Trophoblast cell (in vitro differentiated cells and primary cell): ENCODE measurements around the gene TACSTD2.

Source experiments
- DNase-seq, 2 donors: peaks; one replicate each; pipeline ENCODE4 v3.0.0-alpha.2; 2016
- H2AFZ ChIP-seq: 2 replicates; pipeline ENCODE4 v1.6.1; 2013; ENCODE audit warnings: low read length, moderate library complexity, mild to moderate bottlenecking; ENCODE audit not compliant: insufficient read depth, poor library complexity
- H2AK5ac ChIP-seq: 2 replicates; pipeline ENCODE4 v1.6.1; 2013; ENCODE audit warnings: mild to moderate bottlenecking, low read length
- H2BK120ac ChIP-seq: 2 replicates; pipeline ENCODE4 v1.6.1; 2013; ENCODE audit warnings: low read length, mild to moderate bottlenecking, moderate library complexity; ENCODE audit not compliant: insufficient read depth, poor library complexity
- H2BK12ac ChIP-seq: 2 replicates; pipeline ENCODE4 v1.6.1; 2013; ENCODE audit warnings: mild to moderate bottlenecking, low read length, moderate library complexity
- H2BK5ac ChIP-seq: 2 replicates; pipeline ENCODE4 v1.6.1; 2013; ENCODE audit warnings: low read length, low read depth, moderate library complexity, mild to moderate bottlenecking; ENCODE audit not compliant: poor library complexity
- H3K14ac ChIP-seq: 2 replicates; pipeline ENCODE4 v1.6.1; 2013; ENCODE audit warnings: mild to moderate bottlenecking, low read length
- H3K18ac ChIP-seq: 2 replicates; pipeline ENCODE4 v1.6.1; 2013; ENCODE audit warnings: mild to moderate bottlenecking, low read length
- H3K23ac ChIP-seq: 2 replicates; pipeline ENCODE4 v1.6.1; 2013; ENCODE audit warnings: low read length
- H3K27ac ChIP-seq: 2 replicates; pipeline ENCODE4 v1.5.1; 2013; ENCODE audit warnings: low read depth, mild to moderate bottlenecking, inconsistent platforms, low read length, moderate library complexity
- H3K27me3 ChIP-seq: 2 replicates; pipeline ENCODE4 v1.6.1; 2013; ENCODE audit warnings: inconsistent platforms, mild to moderate bottlenecking, low read length, moderate library complexity; ENCODE audit not compliant: insufficient read depth
- H3K36me3 ChIP-seq, 2 experiments: 1 replicate in 1 of 2; 2 replicates in 1 of 2; pipeline ENCODE4 v1.6.1; 2013; ENCODE audit warnings: low read length in 2 of 2, mild to moderate bottlenecking in 2 of 2, moderate library complexity in 1 of 2; ENCODE audit not compliant: insufficient read depth in 2 of 2, control insufficient read depth in 1 of 2
- H3K4ac ChIP-seq: 2 replicates; pipeline ENCODE4 v1.6.1; 2013; ENCODE audit warnings: low read depth, mild to moderate bottlenecking, low read length, moderate library complexity
- H3K4me1 ChIP-seq, 2 experiments: 1 replicate in 1 of 2; 2 replicates in 1 of 2; pipeline ENCODE4 v1.6.1; 2013; ENCODE audit warnings: low read length in 2 of 2, mild to moderate bottlenecking in 2 of 2, moderate library complexity in 1 of 2; ENCODE audit not compliant: insufficient read depth in 2 of 2, control insufficient read depth in 1 of 2
- H3K4me2 ChIP-seq: 2 replicates; pipeline ENCODE4 v1.6.1; 2013; ENCODE audit warnings: inconsistent platforms, mild to moderate bottlenecking, low read length, moderate library complexity
- H3K4me3 ChIP-seq: 2 replicates; pipeline ENCODE4 v1.5.1; 2013; ENCODE audit warnings: mild to moderate bottlenecking, low read depth, low read length, inconsistent platforms
- H3K79me1 ChIP-seq: one replicate; pipeline ENCODE4 v1.6.1; 2013; ENCODE audit warnings: low read length
- H3K79me2 ChIP-seq: 2 replicates; pipeline ENCODE4 v1.6.1; 2013; ENCODE audit warnings: low read length, mild to moderate bottlenecking; ENCODE audit not compliant: control insufficient read depth, insufficient read depth, poor library complexity
- H3K9ac ChIP-seq: 2 replicates; pipeline ENCODE4 v1.6.1; 2013; ENCODE audit warnings: mild to moderate bottlenecking, low read length
- H3K9me3 ChIP-seq: 2 replicates; pipeline ENCODE4 v1.6.1; 2013; ENCODE audit warnings: low read depth, mild to moderate bottlenecking, control low read depth, inconsistent platforms, low read length; ENCODE audit not compliant: insufficient read depth
- H4K12ac ChIP-seq: 2 replicates; pipeline ENCODE4 v1.6.1; 2013; ENCODE audit warnings: low read depth, mild to moderate bottlenecking, low read length, moderate library complexity
- H4K8ac ChIP-seq: 2 replicates; pipeline ENCODE4 v1.6.1; 2013; ENCODE audit warnings: low read depth, mild to moderate bottlenecking, low read length, moderate library complexity
- H4K91ac ChIP-seq: one replicate; pipeline ENCODE4 v1.6.1; 2013; ENCODE audit warnings: low read depth, mild to moderate bottlenecking, low read length, moderate library complexity
- WGBS: extraction: QIAGEN DNeasy Blood & Tissue Kit; methylation state at CpG from one replicate; pipeline ENCODE4 v1.1.7; 2013; ENCODE audit warnings: missing lambda C conversion rate; ENCODE audit not compliant: insufficient read length, insufficient coverage; ENCODE audit errors: extremely low coverage; 5-methylcytosine and 5-hydroxymethylcytosine counted together

The TACSTD2 gene

GRCh38 chr1:58590019-58590418, 13.0 kb upstream of the TACSTD2 start:
- peaks cover 2 to 4% of the 10 kb centered on the region in 2 experiments for H3K4me1 ChIP-seq
- no peaks in the 10 kb centered on the region for H3K27me3 ChIP-seq
- no peak overlapping the region for H4K12ac ChIP-seq
- H4K8ac ChIP-seq = no peak overlapping the region
- no peak overlapping the region for H3K18ac ChIP-seq
- H4K91ac ChIP-seq = no peak overlapping the region
- no peak overlapping the region for H3K27ac ChIP-seq
- H3K4me3 ChIP-seq = no peak overlapping the region
- no peaks in the 10 kb centered on the region for H3K36me3 ChIP-seq
- H3K9me3 ChIP-seq = no peaks in the 10 kb centered on the region
- no peak overlapping the region for H3K4ac ChIP-seq
- no peak overlapping the region for H2BK5ac ChIP-seq
- no peak overlapping the region for H3K4me2 ChIP-seq
- H2AFZ ChIP-seq = no peak overlapping the region
- no peak overlapping the region for H3K14ac ChIP-seq
- no peak for DNase-seq
- H2AK5ac ChIP-seq = no peak overlapping the region
- H3K79me2 ChIP-seq = no peaks in the 10 kb centered on the region
- no peak overlapping the region for H2BK12ac ChIP-seq
- no peak overlapping the region for H2BK120ac ChIP-seq
- no peak overlapping the region for H3K9ac ChIP-seq
- H3K23ac ChIP-seq = no peak overlapping the region
- H3K79me1 ChIP-seq = peaks cover 2% of the 10 kb centered on the region

GRCh38 chr1:58588396-58588795, 11.3 kb upstream of the TACSTD2 start:
- H2BK12ac ChIP-seq = no peak overlapping the region
- H2BK5ac ChIP-seq = no peak overlapping the region
- H3K18ac ChIP-seq = no peak overlapping the region
- no peak overlapping the region for H2AFZ ChIP-seq
- no peak overlapping the region for H2AK5ac ChIP-seq
- DNase-seq = no peak
- H4K91ac ChIP-seq = no peak overlapping the region
- H2BK120ac ChIP-seq = no peak overlapping the region
- no peak overlapping the region for H3K4ac ChIP-seq
- no peak overlapping the region for H3K14ac ChIP-seq
- H3K27ac ChIP-seq = no peak overlapping the region
- no peaks in the 10 kb centered on the region for H3K36me3 ChIP-seq
- peaks cover 10 to 14% of the 10 kb centered on the region in 2 experiments for H3K4me1 ChIP-seq
- H3K79me2 ChIP-seq = no peaks in the 10 kb centered on the region
- no peak overlapping the region for H4K12ac ChIP-seq
- H3K4me2 ChIP-seq = no peak overlapping the region
- no peaks in the 10 kb centered on the region for H3K27me3 ChIP-seq
- H3K23ac ChIP-seq = no peak overlapping the region
- no peak overlapping the region for H4K8ac ChIP-seq
- H3K79me1 ChIP-seq = peaks cover 2% of the 10 kb centered on the region
- no peak overlapping the region for H3K4me3 ChIP-seq
- H3K9me3 ChIP-seq = no peaks in the 10 kb centered on the region
- H3K9ac ChIP-seq = no peak overlapping the region
- WGBS = no CpG with 5 or more reads among the region's 5 CpGs

- H4K8ac ChIP-seq = no peak overlapping the region
- no peak overlapping the region for H2BK120ac ChIP-seq
- H3K18ac ChIP-seq = no peak overlapping the region
- H3K14ac ChIP-seq = no peak overlapping the region
- DNase-seq = no peak
- no peak overlapping the region for H2AK5ac ChIP-seq
- no peak overlapping the region for H3K23ac ChIP-seq
- no peak overlapping the region for H4K91ac ChIP-seq
- peaks cover 8 to 12% of the 10 kb centered on the region in 2 experiments for H3K4me1 ChIP-seq
- H3K79me1 ChIP-seq = peaks cover 2% of the 10 kb centered on the region
- H3K36me3 ChIP-seq = no peaks in the 10 kb centered on the region
- no peak overlapping the region for H3K4me3 ChIP-seq
- H3K79me2 ChIP-seq = no peaks in the 10 kb centered on the region
- no peak overlapping the region for H2BK12ac ChIP-seq
- no CpG with 5 or more reads among the region's 2 CpGs for WGBS
- no peak overlapping the region for H2AFZ ChIP-seq
- no peak overlapping the region for H3K27ac ChIP-seq
- no peak overlapping the region for H3K4me2 ChIP-seq
- H3K9ac ChIP-seq = no peak overlapping the region
- no peak overlapping the region for H4K12ac ChIP-seq
- no peak overlapping the region for H2BK5ac ChIP-seq
- H3K9me3 ChIP-seq = no peaks in the 10 kb centered on the region
- H3K4ac ChIP-seq = no peak overlapping the region
- H3K27me3 ChIP-seq = no peaks in the 10 kb centered on the region
Observed at GRCh38 chr1:58587667-58588066, 10.6 kb upstream of the TACSTD2 start.

- Histone ChIP-seq H3K9me3 (no peaks in the 10 kb centered on the region), H3K18ac (no peak overlapping the region), H2BK120ac (no peak overlapping the region), H3K79me2 (no peaks in the 10 kb centered on the region), H2BK12ac (peak overlapping the region; percentile 54), H3K4me2 (no peak overlapping the region), H2AK5ac (no peak overlapping the region), H3K4me1 (peaks cover 8 to 10% of the 10 kb centered on the region in 2 experiments), H3K4ac (peak overlapping the region; percentile 23), H3K4me3 (no peak overlapping the region), H3K27ac (no peak overlapping the region), H2BK5ac (no peak overlapping the region), H3K36me3 (no peaks in the 10 kb centered on the region), H3K23ac (no peak overlapping the region), H3K14ac (peak overlapping the region; percentile 25), H4K12ac (no peak overlapping the region), H2AFZ (no peak overlapping the region), H4K91ac (no peak overlapping the region), H3K9ac (no peak overlapping the region), H4K8ac (no peak overlapping the region), H3K79me1 (peaks cover 2% of the 10 kb centered on the region), H3K27me3 (no peaks in the 10 kb centered on the region)
- no peak for DNase-seq
- WGBS = no CpG with 5 or more reads among the region's 4 CpGs
Observed at GRCh38 chr1:58586271-58586670, 9.2 kb upstream of the TACSTD2 start.
